AG04450 (cell line): Measurements from ENCODE around the gene SLC6A6. TPM values are rescaled to one million over a fixed set of nuclear protein-coding genes. Genes with fewer than 3 reads are reported as not detected.

Experiments
- CTCF ChIA-PET: fragments of 300-600, 350-600 bp; formaldehyde crosslinking; extraction: SDS; loops from one replicate; lab custom pipeline; 2022; ENCODE audit warnings: antibody characterized with exemption, inconsistent platforms; lab: Charles Lee
- POLR2A ChIA-PET: fragments of 350-600 bp; formaldehyde crosslinking; extraction: SDS; loops from one replicate; lab custom pipeline; 2021; ENCODE audit warnings: antibody characterized with exemption, inconsistent platforms; lab: Yijun Ruan, JAX
- DNase-seq: peaks from one replicate; pipeline ENCODE4 v3.0.0-alpha.2; 2011; ENCODE audit warnings: low read depth, low spot score
- H3K27ac ChIP-seq: one replicate; pipeline ENCODE4 v1.5.1; 2012; ENCODE audit warnings: low read depth, low read length, control low read depth
- H3K27me3 ChIP-seq: one replicate; pipeline ENCODE4 v1.6.0; 2012; ENCODE audit warnings: low read length; ENCODE audit not compliant: control insufficient read depth, insufficient read depth
- H3K4me3 ChIP-seq: 2 replicates; pipeline ENCODE4 v1.5.1; 2011; ENCODE audit warnings: mild to moderate bottlenecking, low read depth, low read length, control low read depth
- H3K9me3 ChIP-seq: 2 replicates; pipeline ENCODE4 v1.5.1; 2012; ENCODE audit warnings: low read length; ENCODE audit not compliant: control insufficient read depth, insufficient read depth
- CTCF ChIP-seq: IDR thresholded peaks from 2 replicates; pipeline ENCODE4 v1.5.1; 2011; ENCODE audit warnings: low read depth, low read length, control low read depth, inconsistent platforms
- polyA plus RNA-seq: library from polyadenylated mRNA; depleted of rRNA; stranded (reverse); fragments of >200 nt; gene quantifications from 2 replicates; pipeline ENCODE4 v1.2.3, GENCODE V29; 2011

The SLC6A6 gene
- polyA plus RNA-seq, 1 experiment: 30.8 TPM

- Histone ChIP-seq H3K4me3 (no peak overlapping the region), H3K27ac (no peak overlapping the region), H3K9me3 (no peaks in the 10 kb centered on the region; the same call in 1 of the 2 replicates), H3K27me3 (no peaks in the 10 kb centered on the region)
- TF ChIP-seq CTCF: no peak
- POLR2A ChIA-PET: no interaction called here
- no peak for DNase-seq
- CTCF ChIA-PET: interaction anchor here (0.9 to 1.3 kb wide), 2 partner anchors 30 to 276 kb away, joined by 3 to 7 read pairs; no protein-coding TSS in a partner anchor
These were observed 76.6 kb downstream of the SLC6A6 start for GRCh38 chr3:14478956-14479550.

GRCh38 chr3:14479591-14479990 lies 77.2 kb downstream of the SLC6A6 start:
- Histone ChIP-seq H3K9me3 (no peaks in the 10 kb centered on the region; the same call in 1 of the 2 replicates), H3K27me3 (no peaks in the 10 kb centered on the region), H3K27ac (peak overlapping the region; percentile 25), H3K4me3 (no peak overlapping the region)
- ChIA-PET POLR2A (no interaction called here), CTCF (interaction anchor here (0.9 to 1.3 kb wide), 2 partner anchors 29 to 276 kb away, joined by 3 to 7 read pairs; no protein-coding TSS in a partner anchor)
- DNase-seq: no peak
- no peak for TF ChIP-seq CTCF

GRCh38 chr3:14480207-14481017 lies 78.0 kb downstream of the SLC6A6 start:
- Histone ChIP-seq H3K27ac (no peak overlapping the region), H3K27me3 (no peaks in the 10 kb centered on the region), H3K9me3 (no peaks in the 10 kb centered on the region; the same call in 1 of the 2 replicates), H3K4me3 (no peak overlapping the region)
- CTCF ChIA-PET: interaction anchor here (0.7 to 1.3 kb wide), 2 partner anchors 277 kb away, joined by 3 to 7 read pairs; no protein-coding TSS in a partner anchor
- peak; percentile 45 for DNase-seq
- no peak for TF ChIP-seq CTCF
- POLR2A ChIA-PET: no interaction called here

- DNase-seq: no peak
- Histone ChIP-seq H3K9me3 (no peaks in the 10 kb centered on the region; the same call in 1 of the 2 replicates), H3K27me3 (no peaks in the 10 kb centered on the region), H3K27ac (no peak overlapping the region), H3K4me3 (no peak overlapping the region)
- no peak for TF ChIP-seq CTCF
- ChIA-PET CTCF (interaction anchor here (0.7 kb wide), 1 partner anchor 277 kb away, joined by 3 read pairs; no protein-coding TSS in a partner anchor), POLR2A (no interaction called here)
These were observed 78.7 kb downstream of the SLC6A6 start for GRCh38 chr3:14481018-14481645.
